ENCODE measurements around the gene CYP39A1. TPM values are rescaled to one million over a fixed set of nuclear protein-coding genes. Genes with fewer than 3 reads are reported as not detected.

Gene CYP39A1
- total RNA-seq, 4 donors from 2014 or later, result 3.1 to 18.9 (median 3.9) TPM

DNA sequence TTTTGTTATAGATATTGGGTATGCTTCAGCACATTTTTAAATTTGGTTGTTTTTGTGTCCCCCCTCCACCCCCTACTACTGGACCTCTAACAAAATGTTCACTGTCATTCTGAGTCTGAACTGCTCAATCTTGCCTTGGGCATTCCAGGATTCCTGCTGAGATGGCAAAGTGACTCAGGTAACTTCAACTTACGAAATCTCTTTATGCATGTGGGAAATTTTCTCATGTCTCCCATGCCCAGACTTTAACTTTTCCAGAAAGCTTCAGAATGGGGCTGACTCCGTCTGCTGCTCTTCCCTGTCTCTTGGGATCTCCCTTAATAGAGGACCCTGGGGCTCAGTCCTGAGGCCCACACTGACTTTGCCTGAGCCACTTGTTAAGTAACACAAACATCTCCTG lies 14.0 kb downstream of the CYP39A1 start:
- no peaks in the 10 kb centered on the region for H3K9me3 ChIP-seq
- TF ChIP-seq POLR2A (IDR thresholded peaks at IDR 0.05) (no peak), CTCF (IDR thresholded peaks at IDR 0.05) (no peak)
- no peaks in the 10 kb centered on the region for H3K4me1 ChIP-seq
- no peak for DNase-seq
- no peaks in the 10 kb centered on the region for H3K27me3 ChIP-seq
- H3K27ac ChIP-seq, result no peak overlapping the region
- intact Hi-C loops (cut with DNase I; ENCODE audit: low total_unique reads), result no loop called here
- no peak overlapping the region for H3K4me3 ChIP-seq
- H3K36me3 ChIP-seq, result no peaks in the 10 kb centered on the region

- Histone ChIP-seq H3K27ac (no peak overlapping the region), H3K4me1 (no peaks in the 10 kb centered on the region), H3K4me3 (no peak overlapping the region), H3K27me3 (no peaks in the 10 kb centered on the region), H3K9me3 (no peaks in the 10 kb centered on the region), H3K36me3 (no peaks in the 10 kb centered on the region)
- intact Hi-C loops (cut with DNase I; ENCODE audit: low total_unique reads), result no loop called here
- DNase-seq, result no peak
- no peak for TF ChIP-seq POLR2A (IDR thresholded peaks at IDR 0.05)
- no peak for TF ChIP-seq CTCF (IDR thresholded peaks at IDR 0.05)
Measured at GRCh38 chr6:46637933-46638332, 14.7 kb downstream of the CYP39A1 start.

DNA sequence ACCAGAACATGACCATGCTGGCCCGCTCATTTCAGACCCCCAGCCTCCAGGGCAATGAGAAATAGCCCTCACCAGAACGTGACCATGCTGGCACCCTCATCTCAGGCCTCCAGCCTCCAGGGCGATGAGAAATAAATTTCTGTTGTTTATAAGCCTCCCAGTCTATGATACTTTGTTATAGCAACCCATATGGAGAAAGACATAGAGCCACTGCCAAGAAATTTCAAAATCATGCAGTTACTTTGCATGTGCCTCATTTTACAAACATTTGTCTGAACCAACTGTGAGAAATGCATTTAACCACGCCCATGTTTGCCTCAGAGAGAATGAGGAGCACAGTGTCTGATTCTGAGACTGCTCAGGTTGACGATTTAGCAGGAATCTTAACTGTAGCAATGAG lies 15.5 kb downstream of the CYP39A1 start:
- Histone ChIP-seq H3K27ac (no peak overlapping the region), H3K27me3 (no peaks in the 10 kb centered on the region), H3K9me3 (no peaks in the 10 kb centered on the region), H3K36me3 (no peaks in the 10 kb centered on the region), H3K4me1 (no peaks in the 10 kb centered on the region), H3K4me3 (no peak overlapping the region)
- intact Hi-C loops (cut with DNase I; ENCODE audit: low total_unique reads), result no loop called here
- no peak for DNase-seq
- TF ChIP-seq CTCF (IDR thresholded peaks at IDR 0.05) (no peak), POLR2A (IDR thresholded peaks at IDR 0.05) (no peak)

DNA sequence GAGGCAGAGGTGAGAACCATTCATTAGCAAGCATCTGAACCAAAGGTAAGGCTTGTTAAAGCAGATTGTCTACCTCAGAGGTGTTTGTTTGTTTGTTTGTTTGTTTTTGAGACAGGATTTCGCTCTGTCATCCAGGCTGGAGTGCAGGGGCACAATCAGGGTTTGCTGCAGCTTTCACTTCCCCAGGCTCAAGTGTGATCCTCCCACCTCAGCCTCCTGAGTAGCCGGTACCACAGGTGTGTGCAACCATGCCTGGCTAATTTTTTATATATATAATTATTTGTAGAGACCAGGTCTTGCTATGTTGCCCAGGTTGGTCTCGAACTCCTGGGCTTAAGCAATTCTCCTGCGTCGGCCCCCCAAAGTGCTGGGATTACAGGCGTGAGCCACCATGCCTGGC lies 17.2 kb downstream of the CYP39A1 start:
- H3K27ac ChIP-seq, result no peak overlapping the region
- no peaks in the 10 kb centered on the region for H3K9me3 ChIP-seq
- H3K27me3 ChIP-seq, result no peaks in the 10 kb centered on the region
- no peak for DNase-seq
- intact Hi-C loops (cut with DNase I; ENCODE audit: low total_unique reads), result no loop called here
- no peak overlapping the region for H3K4me3 ChIP-seq
- TF ChIP-seq CTCF (IDR thresholded peaks at IDR 0.05) (no peak), POLR2A (IDR thresholded peaks at IDR 0.05) (no peak)
- H3K36me3 ChIP-seq, result no peaks in the 10 kb centered on the region
- no peaks in the 10 kb centered on the region for H3K4me1 ChIP-seq

GRCh38 chr6:46632053-46632452 lies 20.6 kb downstream of the CYP39A1 start:
- no peaks in the 10 kb centered on the region for H3K4me1 ChIP-seq
- no peak overlapping the region for H3K27ac ChIP-seq
- DNase-seq, result no peak
- no peak overlapping the region for H3K4me3 ChIP-seq
- intact Hi-C loops (cut with DNase I; ENCODE audit: low total_unique reads), result no loop called here
- no peaks in the 10 kb centered on the region for H3K27me3 ChIP-seq
- no peaks in the 10 kb centered on the region for H3K9me3 ChIP-seq
- no peaks in the 10 kb centered on the region for H3K36me3 ChIP-seq
- TF ChIP-seq CTCF (IDR thresholded peaks at IDR 0.05) (no peak), POLR2A (IDR thresholded peaks at IDR 0.05) (no peak)
